Stimulated activated CD4-positive, alpha-beta T cell treated with anti-CD3 and anti-CD28 coated beads, Interleukin-15, amount 100 ng/mL, for 1 hour (primary cell): ENCODE measurements around the gene POU3F3.

ENCODE experiments used
- DNase-seq, 2 donors: peaks; one replicate each; pipeline ENCODE4 v3.0.0-alpha.2; 2020; ENCODE audit warnings: low read depth in 1 of 2, low spot score in 1 of 2

Gene POU3F3

DNA sequence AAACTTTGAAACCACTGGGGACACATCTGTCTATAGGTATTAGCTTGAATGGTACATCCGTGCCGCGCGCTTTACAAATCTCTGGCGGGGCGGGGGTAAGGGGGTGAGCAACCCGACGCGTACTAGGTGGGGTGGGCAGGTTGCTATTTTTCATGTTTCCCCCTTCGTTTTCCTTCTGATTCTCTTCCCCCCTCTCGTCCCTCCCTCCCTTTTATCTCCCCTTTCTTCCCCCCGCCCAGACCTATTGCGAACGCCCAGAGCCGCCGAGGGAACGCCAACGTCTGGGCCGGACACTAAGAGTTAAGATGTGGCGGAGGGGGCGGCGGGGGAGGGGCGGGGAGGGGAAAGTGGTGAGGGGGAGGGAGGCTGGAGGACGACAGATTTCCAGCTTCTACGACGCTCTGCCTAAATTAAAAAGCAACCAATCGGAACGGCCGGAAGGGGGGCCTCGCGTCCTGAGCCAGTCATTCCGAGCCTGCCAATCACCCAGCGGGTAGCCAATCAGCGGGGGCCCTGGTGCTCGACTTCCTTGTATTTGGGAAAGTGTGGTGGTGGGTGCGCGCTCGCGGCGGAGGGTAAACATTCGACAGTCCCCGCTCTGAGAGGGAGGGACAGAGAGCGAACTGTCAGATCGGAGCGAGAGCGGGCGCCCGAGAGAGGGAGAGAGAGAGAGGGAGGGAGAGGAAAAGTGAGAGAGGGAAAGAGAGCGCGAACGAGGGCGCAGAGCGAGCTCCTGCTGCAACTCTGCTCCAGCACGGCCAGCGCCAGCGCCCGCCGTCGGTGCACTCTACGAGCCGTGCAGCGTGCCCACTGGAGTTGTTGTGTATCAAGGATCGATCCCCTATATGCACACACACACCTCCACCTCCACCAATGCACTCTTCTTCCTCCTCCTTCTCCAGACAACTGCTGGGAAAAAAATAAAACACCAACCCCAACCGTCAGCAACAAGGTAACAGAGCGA is at the start of gene POU3F3:
POU3F3 (plus strand) TSS at position 582 of the 964 bp plus-strand sequence. CDS start 1,396 bp downstream, outside the sequence.
- peak in 1 of 2 donors; percentile 30 for DNase-seq

- DNase-seq = no peak
These were observed 49.6 kb upstream of the POU3F3 start for GRCh38 chr2:104804148-104804890.

DNA sequence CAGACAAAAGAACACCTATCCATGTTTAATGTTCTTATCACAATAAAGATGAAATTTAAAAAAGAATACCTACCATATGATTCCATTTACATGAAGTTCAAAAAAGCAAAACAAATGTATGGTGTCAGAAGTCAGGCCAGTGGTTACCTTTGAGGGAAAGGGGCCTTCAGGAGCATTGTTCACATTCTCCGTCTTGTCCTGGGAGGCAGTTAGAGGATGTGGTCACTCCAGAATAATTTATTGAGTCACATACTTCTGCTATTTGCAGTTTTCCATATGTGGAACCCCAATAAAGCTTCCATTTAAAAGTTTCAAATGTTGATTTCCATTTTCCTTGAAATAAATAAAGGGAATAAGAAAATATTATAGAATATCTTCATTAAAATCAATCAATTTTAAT is 41.6 kb upstream of the POU3F3 start:
- no peak for DNase-seq

DNA sequence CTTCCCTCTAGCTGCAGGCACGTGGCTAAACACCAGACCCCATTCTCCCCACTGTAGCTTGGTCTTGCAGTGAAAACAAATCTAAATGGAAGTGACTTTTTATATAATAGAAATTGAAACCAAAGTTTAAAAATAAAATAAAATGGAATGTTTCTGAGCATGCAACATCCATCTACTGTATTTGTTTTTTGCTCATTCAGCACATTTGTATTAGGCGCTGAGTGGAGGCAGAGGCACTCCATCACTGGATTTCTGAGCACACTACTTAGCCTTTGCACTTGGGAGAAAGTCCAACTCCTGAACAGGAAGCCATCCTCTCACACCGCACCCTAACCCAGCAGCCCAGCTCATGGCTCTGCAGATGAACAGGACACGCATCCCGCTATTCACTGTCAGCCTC is 37.8 kb upstream of the POU3F3 start:
- DNase-seq = no peak

GRCh38 chr2:104818264-104818663 is 35.7 kb upstream of the POU3F3 start:
- DNase-seq = no peak

DNA sequence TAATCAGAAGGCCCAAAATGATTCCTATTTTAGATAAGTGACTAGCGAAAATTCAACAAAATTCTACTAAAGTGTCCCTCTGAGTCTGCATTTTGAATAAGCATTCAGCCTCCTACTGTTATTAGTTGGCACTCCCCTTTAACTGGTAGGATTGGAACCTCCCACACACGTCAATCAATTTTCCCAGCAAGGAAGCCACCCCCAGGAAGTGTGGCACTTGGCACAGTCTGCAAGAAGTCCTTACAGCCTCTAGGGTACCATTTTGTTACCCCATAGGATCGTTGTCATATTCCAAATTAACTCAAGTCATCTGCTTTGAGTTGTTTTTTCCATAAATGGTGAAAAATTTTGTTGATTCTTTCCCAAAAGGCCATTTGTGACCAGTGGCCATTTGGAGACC is 33.8 kb upstream of the POU3F3 start:
- no peak for DNase-seq

DNA sequence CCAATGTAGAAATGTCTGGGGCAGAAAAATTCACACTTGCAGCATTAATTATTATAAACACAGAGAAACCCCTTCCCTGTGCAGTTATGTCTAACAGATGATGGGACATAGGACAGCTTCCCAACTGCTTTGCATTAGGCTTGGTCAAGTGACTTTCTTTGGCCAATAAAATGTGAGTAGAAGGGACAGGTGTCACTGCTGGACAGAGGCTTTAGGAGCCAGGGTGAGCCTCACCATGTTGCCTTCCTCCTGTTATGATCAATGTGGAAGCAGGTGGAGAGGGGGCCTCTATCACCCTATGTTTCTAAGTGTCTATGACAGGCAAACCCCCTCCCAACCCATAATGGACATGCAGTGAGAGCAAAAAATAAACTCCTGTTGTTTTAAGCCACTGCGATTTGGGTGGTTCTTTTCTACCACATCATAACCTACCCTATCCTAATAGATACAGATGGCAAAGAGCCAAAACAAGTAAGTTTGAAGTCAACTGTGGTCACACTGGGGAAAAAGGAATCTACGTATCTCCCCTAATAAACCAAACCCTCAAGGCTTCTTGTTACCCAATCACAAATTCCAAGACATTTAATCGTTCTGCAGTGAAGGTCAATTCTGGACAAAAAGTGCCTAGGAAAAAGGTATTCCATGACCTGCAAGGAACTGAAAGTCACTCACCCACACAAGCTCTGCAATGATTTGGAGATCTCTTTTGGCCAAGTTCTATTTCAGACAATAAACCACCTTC is 28.6 kb upstream of the POU3F3 start:
- DNase-seq = no peak

GRCh38 chr2:104826016-104826415 is 27.9 kb upstream of the POU3F3 start:
- DNase-seq = no peak

DNA sequence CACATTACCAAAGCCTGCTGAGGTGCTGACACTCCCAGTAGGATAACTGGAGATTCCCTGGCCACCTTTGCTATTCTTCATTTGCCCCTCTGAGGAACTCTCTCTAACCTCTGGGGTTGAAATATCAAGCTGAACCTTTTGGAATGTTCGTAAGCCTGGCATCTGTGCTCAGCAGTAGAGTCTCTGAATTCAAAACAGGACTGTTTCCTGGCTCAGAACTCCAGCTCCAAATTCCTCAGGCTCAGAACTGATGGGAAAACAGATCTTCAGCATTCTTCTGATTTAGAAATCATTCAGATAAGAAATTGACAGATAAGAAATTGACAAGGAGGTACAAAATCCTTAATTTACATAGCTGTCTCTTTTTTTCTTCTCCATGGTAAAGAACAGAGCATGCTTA is 22.2 kb upstream of the POU3F3 start:
- no peak for DNase-seq

- no peak for DNase-seq
These were observed 19.3 kb upstream of the POU3F3 start for GRCh38 chr2:104834431-104835153.

GRCh38 chr2:104836265-104836664 is 17.6 kb upstream of the POU3F3 start:
- DNase-seq = no peak

DNA sequence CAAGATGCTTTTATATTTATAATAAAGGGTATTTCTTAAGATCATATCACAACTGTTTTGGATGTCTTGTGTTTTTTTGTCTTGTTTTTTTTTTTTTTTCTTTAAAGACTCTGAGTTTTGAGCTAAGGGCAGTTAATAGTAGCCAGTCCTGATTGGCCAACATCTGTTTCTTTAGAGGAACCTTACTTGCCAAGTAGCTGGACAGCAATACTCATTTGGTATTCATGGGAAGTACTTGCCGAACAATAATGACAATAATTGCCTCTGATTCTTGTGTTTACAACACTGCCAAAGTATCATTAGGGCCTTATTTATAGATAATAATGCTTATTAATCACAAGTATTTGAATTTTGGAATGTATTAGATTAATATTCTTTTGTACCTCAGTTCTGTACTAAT is 17.1 kb upstream of the POU3F3 start:
- no peak for DNase-seq

GRCh38 chr2:104840156-104840555 is 13.8 kb upstream of the POU3F3 start:
- no peak for DNase-seq

GRCh38 chr2:104840893-104841585 is 12.9 kb upstream of the POU3F3 start:
- DNase-seq = no peak

- no peak for DNase-seq
These were observed 12.2 kb upstream of the POU3F3 start for GRCh38 chr2:104841744-104842143.

- DNase-seq = no peak
These were observed 8.9 kb upstream of the POU3F3 start for GRCh38 chr2:104844807-104845551.

DNA sequence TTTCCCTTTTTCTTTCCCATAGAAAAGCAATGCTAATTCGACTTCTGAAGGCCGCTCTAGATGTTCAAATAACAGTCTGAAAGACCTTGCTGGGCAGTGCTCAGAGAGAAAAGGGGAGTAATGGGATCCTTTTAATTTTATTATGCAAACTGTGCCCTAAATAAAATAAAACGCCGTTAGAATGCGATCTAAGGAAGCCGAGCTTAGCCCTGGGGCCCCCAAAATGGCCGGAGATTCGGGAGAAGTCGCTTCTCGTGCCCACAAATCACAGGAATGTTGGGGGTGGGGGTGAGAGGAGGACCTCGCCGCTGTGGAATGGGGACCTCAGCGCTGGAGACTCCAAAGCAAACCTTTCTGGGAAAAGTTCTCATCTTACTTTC is 8.4 kb upstream of the POU3F3 start:
- no peak for DNase-seq

- DNase-seq = no peak
These were observed 7.7 kb upstream of the POU3F3 start for GRCh38 chr2:104845946-104846785.
